Daoy (cell line): ENCODE results near the gene DRGX. TPM values are rescaled to one million over a fixed set of nuclear protein-coding genes. Genes with fewer than 3 reads are reported as not detected.

ENCODE experiments used
- DNase-seq: peaks from one replicate; pipeline ENCODE4 v3.0.0-alpha.2; 2015; ENCODE audit warnings: low read depth
- total RNA-seq: library from RNA; depleted of rRNA; stranded (reverse); fragments of >200 nt; shearing (Covaris generic); gene quantifications from 2 replicates; pipeline ENCODE4 v1.2.3, GENCODE V29; 2014

Gene DRGX
- total RNA-seq, 1 experiment from 2014 or later = not detected

DNA sequence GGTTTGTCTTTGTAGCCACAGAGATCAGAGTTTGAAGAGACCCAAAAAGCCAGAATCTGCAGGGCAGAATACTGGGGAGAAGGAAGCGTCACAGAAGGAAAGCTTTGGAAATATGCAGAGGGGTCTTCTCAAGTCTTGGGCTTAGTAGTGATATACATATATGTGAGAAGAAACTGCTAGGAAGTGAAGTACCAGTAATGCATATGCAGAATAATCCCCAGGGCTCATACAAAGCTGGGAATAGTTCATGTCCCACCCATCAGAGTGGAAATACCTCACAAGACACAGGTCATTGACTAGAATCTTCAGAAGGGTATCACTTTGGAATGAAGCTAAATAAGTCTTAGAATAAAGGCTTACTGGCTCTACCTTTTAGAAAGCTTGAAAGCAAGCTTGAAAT, 57.3 kb downstream of the DRGX start:
- DNase-seq = no peak

DNA sequence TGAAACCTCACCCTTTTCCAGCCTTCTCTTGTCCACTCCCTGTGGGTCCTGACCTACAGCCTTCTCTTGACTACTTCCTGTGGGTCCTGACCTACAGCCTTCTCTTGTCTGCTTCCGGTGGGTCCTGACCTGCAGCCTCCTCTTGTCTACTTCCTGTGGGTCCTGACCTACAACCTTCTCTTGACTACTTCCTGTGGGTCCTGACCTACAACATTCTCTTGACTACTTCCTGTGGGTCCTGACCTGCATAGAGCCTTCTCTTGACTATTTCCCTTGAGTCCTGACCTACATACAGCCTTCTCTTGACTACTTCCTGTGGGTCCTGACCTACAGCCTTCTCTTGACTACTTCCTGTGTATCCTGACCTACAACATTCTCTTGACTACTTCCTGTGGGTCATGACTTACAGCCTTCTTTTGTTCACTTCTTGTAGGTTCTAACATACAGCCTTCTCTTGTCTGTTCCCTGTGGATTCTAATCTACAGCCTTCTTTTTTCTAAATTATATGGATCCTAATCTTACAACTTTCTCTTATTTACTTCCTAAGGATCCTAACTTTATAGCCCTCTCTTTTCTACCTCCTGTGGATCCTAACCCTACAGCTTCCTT, 60.4 kb downstream of the DRGX start:
- DNase-seq = no peak

DNA sequence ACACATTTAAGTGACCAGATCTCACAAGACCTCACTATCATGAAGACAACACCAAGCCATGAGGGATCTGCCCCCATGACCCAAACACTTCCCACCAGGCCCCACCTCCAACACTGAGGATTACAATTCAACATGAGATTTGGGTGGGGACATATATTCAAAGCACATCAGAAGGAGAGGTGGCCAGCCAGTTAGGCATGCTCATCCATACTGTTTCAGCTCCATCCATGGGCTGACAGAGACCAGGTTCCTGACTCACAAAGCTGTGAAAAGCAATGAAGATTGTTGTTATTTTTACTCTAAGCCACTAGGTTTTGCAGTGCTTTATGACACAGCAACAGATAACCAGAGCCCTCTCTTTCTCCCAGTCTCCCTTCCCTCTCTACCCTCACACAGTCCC, 60.9 kb downstream of the DRGX start:
- DNase-seq = no peak

DNA sequence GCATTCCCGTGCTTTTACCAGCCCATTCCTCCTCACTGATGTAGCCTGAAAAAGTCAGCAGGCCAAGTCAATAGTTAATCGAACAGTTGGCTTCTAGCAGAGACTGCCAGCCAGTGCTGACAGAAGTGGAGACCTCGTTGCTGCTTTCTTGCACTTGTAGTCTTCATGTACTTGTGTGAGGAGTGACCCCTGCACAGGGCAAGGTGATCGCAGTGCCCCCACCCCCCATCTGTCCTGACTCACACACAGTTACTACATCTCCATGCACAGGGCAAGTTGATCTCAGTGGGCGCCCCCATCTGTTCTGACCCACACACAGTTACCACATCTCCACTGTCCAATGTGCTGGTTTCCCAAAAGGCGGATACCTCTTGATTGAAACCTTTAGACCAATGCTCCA, 62.7 kb downstream of the DRGX start:
- DNase-seq = no peak

DNA sequence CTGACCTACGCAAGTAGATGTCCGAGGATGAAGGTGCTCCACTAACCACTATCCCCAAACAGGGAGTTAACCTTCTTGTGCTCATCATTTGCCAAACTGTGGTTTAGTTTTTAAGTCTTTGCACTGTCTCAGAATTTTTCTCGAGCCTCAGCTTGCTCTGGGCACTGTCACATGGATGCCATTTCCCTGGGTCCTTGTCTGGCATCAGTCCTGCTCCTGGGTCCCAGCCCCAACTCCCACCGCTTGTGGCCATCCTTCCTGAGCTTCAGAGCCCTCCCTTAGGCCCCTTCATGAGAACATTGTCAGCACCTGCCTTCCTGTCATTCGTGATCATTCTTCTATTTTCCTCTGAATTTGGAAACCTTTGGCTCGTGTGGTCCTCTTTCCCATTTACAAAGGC, 63.1 kb downstream of the DRGX start:
- no peak for DNase-seq

DNA sequence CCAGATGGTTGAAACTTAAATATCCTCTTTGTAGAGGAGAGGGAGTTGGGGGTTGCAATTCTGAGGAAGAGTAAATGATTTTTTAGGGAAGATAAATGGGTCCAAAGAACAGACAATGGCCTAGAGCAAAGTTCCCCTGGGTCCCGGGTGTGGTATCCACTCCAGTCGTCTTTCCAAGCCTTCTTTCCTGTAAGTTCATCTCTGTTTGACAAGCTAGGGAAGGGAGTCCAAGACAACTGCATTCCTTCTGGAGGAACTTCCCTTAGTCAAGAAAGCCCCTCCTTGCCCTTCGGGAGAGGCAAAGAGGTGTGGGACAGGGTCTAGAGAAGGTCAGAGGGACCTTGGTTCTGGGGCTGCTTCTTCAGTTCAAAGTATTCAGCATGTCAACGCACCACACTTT, 63.6 kb downstream of the DRGX start:
- no peak for DNase-seq

DNA sequence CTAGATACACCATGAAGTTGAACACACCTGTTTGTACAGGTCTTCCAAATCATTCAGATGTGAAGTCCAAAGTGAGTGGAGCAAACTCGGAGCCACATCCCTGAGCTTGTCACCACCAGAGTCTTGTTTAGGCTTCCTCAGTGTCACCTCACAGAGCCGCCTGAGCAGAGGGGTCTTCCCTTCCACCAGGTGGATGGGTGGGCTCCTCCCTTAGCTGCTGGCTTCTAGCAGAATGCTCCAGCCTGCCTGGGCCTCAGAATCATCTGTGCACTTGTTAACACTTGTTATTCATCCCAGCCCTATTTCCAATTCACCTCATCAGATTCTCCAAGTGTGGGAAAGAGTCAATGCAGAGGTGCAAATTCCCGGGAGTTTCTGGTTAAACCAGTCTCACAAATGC, 64.5 kb downstream of the DRGX start:
- DNase-seq = no peak

DNA sequence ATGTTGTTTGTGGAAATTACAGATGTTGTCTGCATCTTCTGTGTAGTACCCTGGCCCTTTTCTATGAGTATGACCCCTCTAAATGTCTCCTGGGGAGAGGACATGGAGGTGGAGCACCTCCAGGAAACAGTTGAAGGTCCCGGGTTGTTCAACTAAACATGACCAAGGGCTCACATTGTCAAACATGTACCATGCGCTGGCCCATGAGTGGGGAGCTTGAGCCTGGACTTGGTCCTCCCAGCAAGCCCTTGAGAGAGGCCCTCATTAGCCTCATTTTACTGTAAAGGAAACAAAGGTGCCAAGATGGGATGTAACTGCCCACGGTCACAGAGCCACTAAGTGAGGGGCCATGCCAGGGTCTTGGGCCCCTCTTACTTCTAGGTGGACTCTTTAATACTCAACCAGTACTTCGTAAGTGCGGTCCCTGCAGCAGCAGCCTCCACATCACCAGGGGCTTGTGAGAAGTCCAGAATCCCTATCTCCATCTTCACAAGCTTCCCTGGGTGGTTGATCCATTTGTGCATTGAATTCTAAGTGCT, 65.7 kb downstream of the DRGX start:
- DNase-seq = no peak

DNA sequence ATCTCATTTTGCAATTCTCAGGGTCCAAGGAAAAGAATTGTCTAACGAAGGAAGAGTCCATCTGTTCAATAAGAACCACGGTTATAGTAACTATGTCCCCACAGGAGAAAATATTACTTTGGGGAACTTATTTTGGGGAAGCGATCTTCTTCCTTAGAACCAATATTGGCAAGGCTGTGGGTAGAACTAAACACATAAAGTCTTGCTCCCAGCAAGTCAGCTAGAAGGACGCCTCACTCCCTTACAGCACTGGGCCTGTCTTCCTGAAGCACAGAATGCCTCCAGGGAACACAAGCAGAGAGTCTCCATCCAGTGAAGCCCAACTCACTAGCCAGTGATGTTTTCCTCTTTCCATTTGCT, 66.8 kb downstream of the DRGX start:
- no peak for DNase-seq

DNA sequence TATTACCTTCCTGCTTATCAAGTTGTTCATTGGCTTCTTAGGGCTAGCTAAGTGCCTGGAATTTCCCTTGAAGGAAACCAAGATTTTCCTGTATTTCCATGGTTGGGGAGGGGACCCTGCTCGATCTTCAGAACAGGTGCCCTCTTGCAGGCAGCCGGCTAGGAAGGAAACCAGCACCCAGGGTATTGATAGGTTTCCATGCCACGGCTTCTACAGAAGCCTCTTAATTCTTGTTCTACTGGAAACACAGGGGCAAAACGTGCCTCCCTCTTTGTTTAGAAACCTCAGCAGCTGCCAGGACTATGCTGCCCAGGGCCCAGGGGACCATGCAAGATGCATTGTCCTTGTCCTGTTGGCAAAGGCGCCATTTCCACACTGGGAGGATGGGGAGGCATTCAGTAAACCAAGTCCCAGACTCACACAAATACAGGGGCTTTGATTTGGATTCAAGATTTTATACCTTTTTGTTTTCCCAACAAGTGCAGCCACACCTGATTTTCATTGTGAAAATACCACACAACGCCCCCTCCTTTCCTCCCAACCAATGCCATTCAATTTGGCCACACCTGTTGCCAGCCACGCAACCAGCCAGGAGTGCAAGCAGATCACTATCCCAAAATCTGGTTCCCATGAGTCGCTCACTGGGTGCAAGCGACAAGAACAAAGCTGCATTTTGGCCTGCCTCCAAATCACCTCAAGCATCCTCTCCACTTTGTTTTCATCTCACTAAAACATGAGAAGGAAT, 67.3 kb downstream of the DRGX start:
- no peak for DNase-seq

DNA sequence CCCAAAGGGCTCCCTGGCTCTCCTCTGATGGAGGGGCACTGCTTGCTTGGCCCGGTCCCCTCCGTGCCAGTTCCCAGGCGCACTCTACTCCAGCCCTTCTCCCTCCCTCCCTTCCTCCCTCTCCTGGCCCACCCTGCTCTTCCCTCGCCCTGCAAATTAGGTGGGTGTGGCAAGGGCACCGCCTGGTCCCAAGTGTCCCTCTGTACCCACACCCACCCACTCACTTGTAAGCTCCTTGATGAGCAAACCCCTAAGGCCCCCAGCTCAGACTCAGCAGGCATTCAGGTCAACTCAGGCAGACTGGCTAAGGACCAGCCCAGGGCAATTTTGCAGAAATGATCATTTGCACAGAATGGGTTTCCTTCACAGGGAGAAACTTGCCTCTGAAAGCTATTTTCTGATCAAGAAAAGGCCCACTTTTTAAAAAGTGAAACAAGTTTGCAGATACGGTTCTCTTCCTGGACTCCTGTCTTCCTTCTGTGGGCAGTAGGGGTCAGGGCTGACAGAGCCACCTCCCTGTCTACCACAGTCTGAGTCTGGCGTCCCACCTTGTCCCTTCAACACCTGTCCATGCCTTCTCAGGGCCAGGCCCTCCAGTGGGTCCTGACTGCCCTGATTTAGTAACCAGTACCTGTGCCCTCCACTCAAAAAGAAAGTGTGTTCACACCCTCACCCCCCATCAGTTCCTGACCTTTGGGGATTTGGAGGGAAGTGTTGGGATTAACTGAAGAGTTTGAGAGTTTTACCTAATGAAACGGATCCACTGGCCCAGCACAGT, 68.7 kb downstream of the DRGX start:
- DNase-seq = no peak

DNA sequence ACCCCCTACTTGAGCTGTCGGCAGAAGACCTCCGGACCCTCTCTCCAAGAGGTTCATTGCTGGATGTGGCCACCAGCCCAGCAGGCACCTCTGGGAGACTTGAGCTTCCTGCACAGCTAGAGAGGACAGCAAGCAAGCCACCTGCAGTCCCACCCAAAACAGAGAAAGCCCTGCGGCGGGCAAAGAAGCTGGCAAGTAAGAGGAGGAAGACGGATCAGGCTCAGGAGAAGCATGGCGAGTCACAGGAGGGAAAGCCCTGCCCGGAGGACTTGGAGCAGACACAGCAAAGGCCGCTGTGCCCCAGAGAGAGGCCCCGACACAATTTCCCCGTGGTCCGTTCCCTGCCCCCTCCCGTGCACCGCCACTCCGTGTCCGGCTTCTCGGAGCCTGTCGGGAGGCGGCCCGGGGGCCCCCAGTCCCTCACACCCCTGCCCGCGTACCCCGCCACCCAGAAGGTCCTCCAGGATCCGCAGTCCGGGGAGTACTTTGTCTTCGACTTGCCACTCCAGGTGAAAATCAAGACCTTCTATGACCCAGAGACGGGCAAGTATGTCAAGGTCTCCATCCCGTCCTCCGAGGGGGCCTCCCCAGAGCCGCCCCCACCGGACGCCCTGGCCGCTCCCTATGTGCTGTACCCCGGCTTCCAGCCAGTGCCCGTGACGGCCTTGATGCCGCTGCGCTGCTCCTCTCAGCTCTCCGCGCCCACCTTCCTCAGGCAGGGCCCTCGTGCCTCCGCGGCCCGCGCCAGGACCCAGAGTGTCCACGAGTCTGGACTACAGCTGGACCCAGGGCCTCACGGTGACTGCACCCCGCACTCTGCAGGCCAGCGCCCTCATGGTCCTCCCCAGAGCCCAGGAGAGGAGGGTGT, 69.7 kb downstream of the DRGX start:
- no peak for DNase-seq

DNA sequence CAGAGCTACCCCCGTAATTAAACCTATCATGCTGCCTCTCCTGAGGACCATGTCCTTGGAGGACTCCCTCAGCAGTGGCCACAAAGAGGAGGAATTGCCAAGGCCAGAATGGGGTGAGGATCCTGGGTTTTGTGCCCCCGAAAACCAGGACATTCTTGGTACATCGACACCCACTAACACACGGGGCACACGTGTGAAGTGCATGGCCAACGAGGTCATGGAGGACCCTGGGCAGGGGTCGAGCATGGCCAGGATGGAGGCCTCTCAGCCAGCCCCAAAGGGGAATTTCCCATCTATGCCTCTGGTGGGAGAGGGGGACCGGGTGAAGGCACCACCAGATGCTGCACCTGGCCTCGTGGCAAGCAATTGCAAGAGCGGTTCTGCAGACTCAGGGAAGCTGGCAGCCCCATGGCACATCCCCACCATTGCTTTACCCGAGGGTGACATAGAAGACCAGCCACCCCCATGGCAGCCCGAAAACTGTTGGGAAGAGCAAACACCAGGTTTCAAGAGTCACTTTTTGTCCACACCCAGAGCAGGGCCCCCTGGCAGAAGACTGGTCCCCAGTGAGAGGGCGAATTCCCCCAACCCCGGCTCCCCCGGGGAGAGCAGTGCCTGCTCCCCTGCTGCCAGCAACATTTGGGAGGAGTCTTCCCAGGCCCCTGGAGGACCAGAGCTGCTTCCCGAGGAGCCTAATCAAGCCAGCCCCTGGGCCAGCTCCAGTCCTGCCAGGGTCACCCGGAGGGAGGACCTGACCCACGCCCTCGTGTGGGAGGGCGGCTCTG, 70.6 kb downstream of the DRGX start:
- no peak for DNase-seq

DNA sequence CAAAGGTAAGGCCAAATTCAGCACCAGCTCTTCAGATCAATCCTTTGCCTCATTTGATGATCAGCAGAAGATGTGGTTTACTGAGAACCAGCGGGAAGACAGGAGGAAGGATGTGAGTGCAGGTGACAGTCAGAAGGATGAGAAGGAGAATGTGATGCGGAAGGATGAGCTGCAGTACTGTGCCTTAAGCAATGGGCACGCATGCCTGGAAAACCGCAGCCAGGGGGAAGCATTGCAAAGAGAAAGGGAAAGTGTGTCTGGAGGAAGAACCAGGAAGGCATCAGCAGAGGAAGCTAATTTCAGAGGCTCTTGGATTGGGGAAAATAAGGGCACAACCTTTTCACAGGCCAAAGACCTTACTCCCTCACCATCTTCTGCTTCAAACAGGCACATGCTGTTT, 71.2 kb downstream of the DRGX start:
- DNase-seq = no peak

DNA sequence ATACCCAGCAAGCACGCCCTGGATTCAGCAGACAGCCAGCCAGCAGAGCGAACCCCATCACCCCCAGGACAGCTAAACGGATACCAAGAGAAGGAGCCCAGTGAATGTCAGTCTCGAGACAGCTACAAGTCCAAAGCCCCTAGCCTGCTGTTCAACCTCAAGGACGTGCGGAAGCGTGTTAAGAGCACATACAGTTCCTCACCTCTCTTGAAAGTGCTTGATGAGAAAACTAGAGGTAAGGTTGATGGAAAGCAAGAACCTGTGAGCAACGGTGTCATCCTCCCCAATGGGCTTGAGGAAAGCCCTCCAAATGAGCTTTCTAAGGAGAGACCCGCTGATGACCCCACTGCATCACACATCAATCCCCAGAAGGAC, 72.0 kb downstream of the DRGX start:
- DNase-seq = no peak

DNA sequence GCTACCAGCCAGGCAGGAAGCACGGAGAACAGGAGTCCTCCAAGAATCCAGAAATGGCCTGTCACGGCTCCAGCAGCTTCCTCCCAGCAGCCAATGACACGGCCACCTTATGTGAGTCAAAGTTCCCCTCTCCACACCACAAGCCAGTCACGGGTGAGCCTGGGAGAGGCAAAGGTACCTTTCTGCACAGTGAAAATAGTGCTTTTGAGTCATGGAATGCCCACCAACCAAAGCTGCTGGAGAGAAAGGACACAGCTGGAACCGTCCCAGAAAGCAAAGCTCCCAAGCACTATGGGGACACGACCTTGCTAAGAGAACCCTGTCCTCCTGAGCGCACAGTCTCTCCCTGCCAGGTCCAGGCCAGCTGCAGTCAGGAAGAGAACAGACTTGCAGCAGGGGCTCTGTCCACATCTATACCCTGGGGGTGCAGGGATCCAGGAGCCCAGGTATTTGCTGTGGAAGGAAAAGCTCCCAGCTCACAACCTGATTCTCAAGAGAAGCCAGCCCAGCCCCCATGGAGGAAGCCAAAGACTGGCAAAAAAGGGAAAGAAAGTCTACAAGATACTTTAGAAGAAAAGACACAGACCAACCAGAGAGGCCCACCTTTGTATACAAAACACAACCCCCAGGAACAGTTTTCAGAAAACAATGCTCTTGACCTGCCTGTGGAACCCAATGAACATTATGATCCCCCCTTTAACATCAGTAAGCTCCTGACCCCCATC, 72.6 kb downstream of the DRGX start:
- no peak for DNase-seq

DNA sequence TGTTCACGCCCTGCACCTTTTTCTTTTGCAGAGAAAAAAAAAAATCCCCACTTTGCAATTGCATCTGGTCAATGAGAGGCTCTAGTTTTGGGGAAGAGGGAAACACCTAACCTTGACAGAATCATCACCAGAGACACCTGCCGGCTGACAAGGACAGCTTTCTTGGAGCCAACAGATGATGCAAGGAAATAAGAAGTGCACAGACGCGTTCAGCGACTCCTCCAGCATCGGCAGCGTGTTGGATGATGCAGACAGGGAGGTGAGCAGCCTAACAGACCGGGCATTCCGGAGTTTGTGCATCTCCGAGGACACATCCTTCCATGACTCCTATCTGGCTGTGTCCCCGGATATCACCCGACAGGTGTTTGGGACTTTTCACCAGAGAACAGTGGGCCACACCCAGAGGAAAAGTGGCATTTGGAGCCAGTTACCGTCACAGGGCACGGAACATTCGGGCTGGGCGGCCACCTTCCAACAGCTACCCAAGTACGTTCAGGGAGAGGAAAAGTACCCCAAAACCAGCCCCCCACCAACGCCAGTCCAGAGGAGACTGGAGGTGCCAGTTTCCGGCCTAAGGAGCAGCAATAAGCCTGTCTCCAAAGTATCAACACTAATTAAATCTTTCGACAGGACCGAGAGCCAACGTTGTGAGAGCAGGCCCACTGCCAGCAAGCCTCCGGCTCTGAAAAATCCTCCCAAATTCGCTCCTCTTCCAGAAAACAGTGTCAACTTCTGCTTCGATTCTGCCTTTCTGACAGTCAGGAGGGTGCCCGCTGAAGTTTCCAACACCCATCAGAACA, 73.3 kb downstream of the DRGX start:
- DNase-seq = no peak

DNA sequence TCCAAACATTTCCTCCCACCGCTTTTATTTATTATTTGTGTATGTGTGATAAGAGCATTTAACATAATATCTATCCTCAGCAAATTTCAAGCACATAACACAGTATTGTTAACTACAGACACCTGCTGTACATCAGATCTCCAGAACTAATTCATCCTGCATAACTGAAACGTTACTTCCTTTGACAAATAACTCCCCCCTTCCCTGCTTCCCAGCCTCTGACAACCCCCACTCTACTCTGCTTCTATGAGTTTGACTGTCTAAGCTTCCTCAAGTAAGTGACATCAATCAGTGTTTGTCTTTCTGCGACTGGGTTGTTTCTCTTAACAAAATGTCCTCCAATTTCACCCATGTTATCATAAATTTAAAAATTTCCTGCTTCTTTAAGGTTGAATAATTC, 74.9 kb downstream of the DRGX start:
- DNase-seq = no peak

DNA sequence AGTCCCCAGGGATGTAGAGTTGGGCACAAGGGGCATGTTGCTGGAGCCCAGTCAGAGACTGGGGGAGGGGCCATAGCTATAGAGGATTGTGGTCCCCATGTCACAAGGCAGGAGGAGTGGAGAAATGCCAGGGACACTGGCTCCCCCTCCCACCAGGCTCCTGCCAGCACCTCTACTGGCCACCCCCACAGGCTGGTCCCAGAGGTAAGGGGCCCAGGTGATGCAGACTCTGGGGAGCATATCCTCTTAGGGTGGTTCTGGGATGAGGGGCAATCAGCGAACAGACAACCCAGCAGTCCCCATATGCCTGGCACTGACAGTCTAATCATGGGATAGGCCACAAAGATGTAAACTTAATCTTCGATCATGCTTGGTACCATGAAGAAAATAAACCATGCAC, 75.7 kb downstream of the DRGX start:
- no peak for DNase-seq

DNA sequence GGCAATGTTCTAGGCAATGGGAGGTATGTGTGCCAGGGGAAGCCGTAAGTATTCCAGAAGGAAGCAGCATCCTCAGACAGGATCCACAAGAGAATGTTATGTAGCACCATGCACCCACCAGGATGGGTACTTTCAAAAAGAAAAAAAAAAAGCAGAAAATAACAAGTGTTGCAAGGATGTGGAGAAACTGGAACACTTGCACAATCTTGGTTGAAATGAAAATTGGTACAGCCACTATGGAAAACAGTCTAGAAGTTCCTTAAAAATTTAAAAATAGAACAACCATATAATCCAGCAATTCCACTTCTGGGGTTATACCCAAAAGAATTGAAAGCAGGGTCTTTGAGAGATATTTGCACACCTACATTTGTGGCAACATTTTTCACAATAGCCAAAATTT, 76.7 kb downstream of the DRGX start:
- DNase-seq = no peak
